Motor neuron (in vitro differentiated cells): ENCODE results near the gene ACOX2. TPM values are rescaled to one million over a fixed set of nuclear protein-coding genes. Genes with fewer than 3 reads are reported as not detected.

Source experiments
- ATAC-seq, 8 experiments: fragments of 200-7000 bp; cut with Tn5 transposase; replicated peaks in 6 of 8; 2 replicates each; pipeline ENCODE4 v1.8.0; 2021; ENCODE audit warnings: mild to moderate bottlenecking in 8 of 8, moderate library complexity in 8 of 8
- H3K27ac ChIP-seq, 2 donors: fragments of 250-450 bp; sonication (Bioruptor Pico); 2 replicates each; pipeline ENCODE4 v1.9.0; 2021; ENCODE audit warnings: antibody characterized with exemption in 2 of 2, mild to moderate bottlenecking in 2 of 2, moderate library complexity in 1 of 2
- H3K4me1 ChIP-seq, 2 donors: fragments of 250-450 bp; sonication (Bioruptor Pico); replicated peaks in 1 of 2; 2 replicates each; pipeline ENCODE4 v1.6.1; 2021; ENCODE audit warnings: antibody characterized with exemption in 2 of 2, mild to moderate bottlenecking in 2 of 2, moderate library complexity in 1 of 2
- H3K4me3 ChIP-seq, 5 donors: fragments of 250-450 bp; sonication (Bioruptor Pico); 2 replicates each; pipeline ENCODE4 v1.9.0; 2021; ENCODE audit warnings: antibody characterized with exemption in 5 of 5, mild to moderate bottlenecking in 5 of 5, moderate library complexity in 4 of 5
- WGBS, 10 experiments: fragments of 450-650 bp; shearing (Covaris generic); methylation state at CpG; one replicate each; pipeline ENCODE4 v1.0.0; 2022; 5-methylcytosine and 5-hydroxymethylcytosine counted together
- in situ Hi-C, 9 experiments: fragments of 400-800 bp; cut with MboI; loops; one replicate each; pipeline ENCODE4 v1.15.0; 2021; ENCODE audit warnings: low sequenced_read_pairs in 9 of 9, low pct_unique_long_range_greater_than_20kb in 2 of 9; ENCODE audit not compliant: unreplicated experiment in 9 of 9
- total RNA-seq, 8 experiments: library from RNA; unstranded; fragments of 300-600 nt; gene quantifications; 2 replicates each; pipeline versions ENCODE4 v1.2.3 to v1.2.4, GENCODE V29; 2022

Gene ACOX2
- total RNA-seq, 8 experiments from 2014 or later, result 0.33 to 17.4 (median 5.3) TPM

GRCh38 chr3:58574106-58574505, 37.1 kb upstream of the ACOX2 start:
- in situ Hi-C loops, result loop anchor here in 1 of 9 experiments (10.0 kb wide), 1 partner anchor 51 kb away; no protein-coding TSS in a partner anchor
- Histone ChIP-seq H3K4me1 (peaks cover 15 to 23% of the 10 kb centered on the region in 2 donors), H3K4me3 (no peak overlapping the region), H3K27ac (no peak overlapping the region)
- no peak for ATAC-seq
- 40 to 100% (median 65%) methylated on average over 1 to 3 of the region's 3 CpGs; no CpG with 5 or more reads in 3 of the 10 experiments for WGBS, 10 experiments

- peak in 5 of 8 experiments; percentile 9 to 47 (median 24) for ATAC-seq
- H3K27ac ChIP-seq, result no peak overlapping the region
- in situ Hi-C loops, result loop anchor here in 1 of 9 experiments (10.0 kb wide), 1 partner anchor 51 kb away; no protein-coding TSS in a partner anchor
- no peak overlapping the region for H3K4me3 ChIP-seq
- peaks cover 15 to 23% of the 10 kb centered on the region in 2 donors for H3K4me1 ChIP-seq
- WGBS, 10 experiments, result 0 to 90% (median 71%) methylated on average over 1 to 5 of the region's 6 CpGs; no CpG with 5 or more reads in 2 of the 10 experiments
These were observed 36.6 kb upstream of the ACOX2 start for GRCh38 chr3:58573640-58574039.

- no peak overlapping the region for H3K27ac ChIP-seq
- peaks cover 14 to 21% of the 10 kb centered on the region in 2 donors for H3K4me1 ChIP-seq
- no peak overlapping the region for H3K4me3 ChIP-seq
- in situ Hi-C loops, result loop anchor here in 1 of 9 experiments (10.0 kb wide), 1 partner anchor 52 kb away; no protein-coding TSS in a partner anchor
- WGBS, 10 experiments, result 90 to 100% (median 99%) methylated on average over 2 to 6 of the region's 7 CpGs; no CpG with 5 or more reads in 4 of the 10 experiments
- no peak for ATAC-seq
These were observed 35.7 kb upstream of the ACOX2 start for GRCh38 chr3:58572634-58573230.

GRCh38 chr3:58572013-58572633, 35.1 kb upstream of the ACOX2 start:
- Histone ChIP-seq H3K4me3 (no peak overlapping the region), H3K27ac (no peak overlapping the region), H3K4me1 (peaks cover 8 to 15% of the 10 kb centered on the region in 2 donors)
- in situ Hi-C loops, result loop anchor here in 1 of 9 experiments (10.0 kb wide), 1 partner anchor 53 kb away; no protein-coding TSS in a partner anchor
- no peak for ATAC-seq
- WGBS, 10 experiments, result 57 to 100% (median 86%) methylated on average over 2 to 12 of the region's 13 CpGs; no CpG with 5 or more reads in 1 of the 10 experiments

GRCh38 chr3:58570851-58571250, 33.9 kb upstream of the ACOX2 start:
- Histone ChIP-seq H3K27ac (no peak overlapping the region), H3K4me3 (no peak overlapping the region), H3K4me1 (peaks cover under 1 to 4% of the 10 kb centered on the region in 2 donors)
- in situ Hi-C loops, result loop anchor here in 1 of 9 experiments (10.0 kb wide), 1 partner anchor 54 kb away; no protein-coding TSS in a partner anchor
- WGBS, 10 experiments, result 61 to 100% (median 96%) methylated on average over 2 to 4 of the region's 5 CpGs; no CpG with 5 or more reads in 3 of the 10 experiments
- no peak for ATAC-seq

GRCh38 chr3:58569287-58570001, 32.5 kb upstream of the ACOX2 start:
- no peak for ATAC-seq
- Histone ChIP-seq H3K27ac (no peak overlapping the region), H3K4me3 (no peak overlapping the region), H3K4me1 (peaks cover 0 to 7% of the 10 kb centered on the region in 2 donors)
- in situ Hi-C loops, result loop anchor here in 1 of 9 experiments (10.0 kb wide), 1 partner anchor 55 kb away; no protein-coding TSS in a partner anchor
- 53 to 100% (median 96%) methylated on average over 1 to 4 of the region's 12 CpGs; no CpG with 5 or more reads in 3 of the 10 experiments for WGBS, 10 experiments

- no peak overlapping the region for H3K4me3 ChIP-seq
These were observed 31.7 kb upstream of the ACOX2 start for GRCh38 chr3:58568572-58569286.

GRCh38 chr3:58567251-58567515, 30.2 kb upstream of the ACOX2 start:
- no peak overlapping the region for H3K27ac ChIP-seq
- ATAC-seq, result no peak
- no peak overlapping the region for H3K4me3 ChIP-seq
- WGBS, 10 experiments, result 82 to 100% (median 96%) methylated on average over 2 to 3 of the region's 7 CpGs; no CpG with 5 or more reads in 6 of the 10 experiments
- H3K4me1 ChIP-seq, result peaks cover 0 to 7% of the 10 kb centered on the region in 2 donors
- in situ Hi-C loops, result no loop called here

More at GRCh38 chr3:58568572-58569286, 31.7 kb upstream of the ACOX2 start:
- WGBS, 10 experiments, result 0 to 21% (median 6%) methylated on average over 1 to 10 of the region's 17 CpGs
- in situ Hi-C loops, result no loop called here
- no peak overlapping the region for H3K27ac ChIP-seq
- peak in 7 of 8 experiments; percentile 33 to 80 (median 58) for ATAC-seq
- H3K4me1 ChIP-seq, result peaks cover 0 to 7% of the 10 kb centered on the region in 2 donors

- no peak for ATAC-seq
- peaks cover 0 to 7% of the 10 kb centered on the region in 2 donors for H3K4me1 ChIP-seq
- H3K27ac ChIP-seq, result no peak overlapping the region
- H3K4me3 ChIP-seq, result no peak overlapping the region
- WGBS, 10 experiments, result 40 to 93% (median 73%) methylated on average over 1 to 6 of the region's 9 CpGs; no CpG with 5 or more reads in 4 of the 10 experiments
- in situ Hi-C loops, result no loop called here
These were observed 29.6 kb upstream of the ACOX2 start for GRCh38 chr3:58566398-58567250.

GRCh38 chr3:58565621-58566397, 28.8 kb upstream of the ACOX2 start:
- Histone ChIP-seq H3K27ac (no peak overlapping the region), H3K4me3 (no peak overlapping the region), H3K4me1 (peaks cover 0 to 7% of the 10 kb centered on the region in 2 donors)
- ATAC-seq, result no peak
- WGBS, 10 experiments, result 20 to 100% (median 81%) methylated on average over 1 to 6 of the region's 12 CpGs; no CpG with 5 or more reads in 4 of the 10 experiments
- in situ Hi-C loops, result no loop called here

- Histone ChIP-seq H3K27ac (no peak overlapping the region), H3K4me3 (no peak overlapping the region), H3K4me1 (peaks cover 0 to 7% of the 10 kb centered on the region in 2 donors)
- in situ Hi-C loops, result no loop called here
- ATAC-seq, result peak in 2 of 8 experiments; percentile 41 to 50
- WGBS, 10 experiments, result 35 to 95% (median 68%) methylated on average over 2 to 6 of the region's 13 CpGs; no CpG with 5 or more reads in 1 of the 10 experiments
These were observed 27.6 kb upstream of the ACOX2 start for GRCh38 chr3:58564456-58565160.
